MM.1S (cell line): ENCODE data around the gene RCE1.

Source experiments
- CTCF ChIP-seq: fragments of 300-600 bp; sonication (generic); IDR thresholded peaks from 2 replicates; pipeline ENCODE4 v1.5.1; 2016; ENCODE audit warnings: antibody characterized with exemption, low read length, mixed read lengths
- EZH2 ChIP-seq: fragments of 300-600 bp; sonication (generic); optimal IDR thresholded peaks from 2 replicates; pipeline ENCODE3; 2017; ENCODE audit warnings: low read depth, mild to moderate bottlenecking, antibody characterized with exemption, low read length, mixed read lengths

GRCh38 chr11:66846671-66847091 lies 3.4 kb downstream of the RCE1 start:
- TF ChIP-seq CTCF (no peak), EZH2 (no peak)
